ENCODE measurements around the gene FEM1B. TPM values are rescaled to one million over a fixed set of nuclear protein-coding genes. Genes with fewer than 3 reads are reported as not detected.
A peak's percentile ranks its signal among the peaks of the same experiment; 100 is the strongest.

FEM1B gene
- total RNA-seq, 1 experiment from 2014 or later, result 70.2 TPM

DNA sequence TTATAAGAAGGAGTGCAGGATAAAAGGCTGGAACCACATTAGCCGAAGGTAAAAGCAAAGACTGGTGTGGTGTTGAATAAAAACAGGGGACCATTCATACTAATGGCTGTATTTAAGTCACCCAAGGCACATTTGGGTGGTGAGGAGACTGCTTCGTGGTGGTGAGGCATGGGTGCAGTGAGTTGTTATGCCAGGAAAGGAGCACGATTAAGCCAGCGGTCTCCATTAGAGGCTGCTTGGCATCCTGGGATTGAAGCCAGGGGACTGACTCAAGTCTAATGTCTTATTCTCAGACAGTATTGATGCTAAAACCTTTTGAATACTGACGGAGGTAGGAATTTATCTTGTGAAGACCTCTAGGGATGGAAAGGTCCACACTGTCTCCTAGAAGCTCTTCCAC lies 21.9 kb downstream of the FEM1B start:
- Mint-ChIP-seq H3K9me3 (ENCODE audit: unreplicated experiment) (no peaks in the 10 kb centered on the region), H3K4me3 (ENCODE audit: unreplicated experiment) (no peak overlapping the region), H3K4me1 (ENCODE audit: insufficient read depth, unreplicated experiment) (peaks cover 11% of the 10 kb centered on the region), H3K27me3 (ENCODE audit: insufficient read depth, unreplicated experiment) (no peaks in the 10 kb centered on the region), H3K27ac (ENCODE audit: low read depth, unreplicated experiment) (no peak overlapping the region), H3K36me3 (ENCODE audit: insufficient read depth, unreplicated experiment) (peaks cover 65% of the 10 kb centered on the region)
- intact Hi-C loops (cut with micrococcal nuclease), result no loop called here
- TSS peak; percentile 3 for BruUV-seq (replicated peaks)
- no peak for DNase-seq (ENCODE audit: unreplicated experiment)
- CTCF ChIA-PET, result interaction anchor here (1.3 to 2.0 kb wide), 2 partner anchors 46 to 49 kb away, joined by 3 to 7 read pairs; no protein-coding TSS in a partner anchor
- TF ChIP-seq, protein P1, sequence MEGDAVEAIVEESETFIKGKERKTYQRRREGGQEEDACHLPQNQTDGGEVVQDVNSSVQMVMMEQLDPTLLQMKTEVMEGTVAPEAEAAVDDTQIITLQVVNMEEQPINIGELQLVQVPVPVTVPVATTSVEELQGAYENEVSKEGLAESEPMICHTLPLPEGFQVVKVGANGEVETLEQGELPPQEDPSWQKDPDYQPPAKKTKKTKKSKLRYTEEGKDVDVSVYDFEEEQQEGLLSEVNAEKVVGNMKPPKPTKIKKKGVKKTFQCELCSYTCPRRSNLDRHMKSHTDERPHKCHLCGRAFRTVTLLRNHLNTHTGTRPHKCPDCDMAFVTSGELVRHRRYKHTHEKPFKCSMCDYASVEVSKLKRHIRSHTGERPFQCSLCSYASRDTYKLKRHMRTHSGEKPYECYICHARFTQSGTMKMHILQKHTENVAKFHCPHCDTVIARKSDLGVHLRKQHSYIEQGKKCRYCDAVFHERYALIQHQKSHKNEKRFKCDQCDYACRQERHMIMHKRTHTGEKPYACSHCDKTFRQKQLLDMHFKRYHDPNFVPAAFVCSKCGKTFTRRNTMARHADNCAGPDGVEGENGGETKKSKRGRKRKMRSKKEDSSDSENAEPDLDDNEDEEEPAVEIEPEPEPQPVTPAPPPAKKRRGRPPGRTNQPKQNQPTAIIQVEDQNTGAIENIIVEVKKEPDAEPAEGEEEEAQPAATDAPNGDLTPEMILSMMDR (IDR thresholded peaks at IDR 0.05; ENCODE audit: unreplicated experiment), result no peak
- POLR2A ChIA-PET, result interaction anchor here (1.2 to 15.2 kb wide), 4 partner anchors 10 to 46 kb away, joined by 4 to 415 read pairs (median 15); partner anchors contain the start of gene FEM1B

DNA sequence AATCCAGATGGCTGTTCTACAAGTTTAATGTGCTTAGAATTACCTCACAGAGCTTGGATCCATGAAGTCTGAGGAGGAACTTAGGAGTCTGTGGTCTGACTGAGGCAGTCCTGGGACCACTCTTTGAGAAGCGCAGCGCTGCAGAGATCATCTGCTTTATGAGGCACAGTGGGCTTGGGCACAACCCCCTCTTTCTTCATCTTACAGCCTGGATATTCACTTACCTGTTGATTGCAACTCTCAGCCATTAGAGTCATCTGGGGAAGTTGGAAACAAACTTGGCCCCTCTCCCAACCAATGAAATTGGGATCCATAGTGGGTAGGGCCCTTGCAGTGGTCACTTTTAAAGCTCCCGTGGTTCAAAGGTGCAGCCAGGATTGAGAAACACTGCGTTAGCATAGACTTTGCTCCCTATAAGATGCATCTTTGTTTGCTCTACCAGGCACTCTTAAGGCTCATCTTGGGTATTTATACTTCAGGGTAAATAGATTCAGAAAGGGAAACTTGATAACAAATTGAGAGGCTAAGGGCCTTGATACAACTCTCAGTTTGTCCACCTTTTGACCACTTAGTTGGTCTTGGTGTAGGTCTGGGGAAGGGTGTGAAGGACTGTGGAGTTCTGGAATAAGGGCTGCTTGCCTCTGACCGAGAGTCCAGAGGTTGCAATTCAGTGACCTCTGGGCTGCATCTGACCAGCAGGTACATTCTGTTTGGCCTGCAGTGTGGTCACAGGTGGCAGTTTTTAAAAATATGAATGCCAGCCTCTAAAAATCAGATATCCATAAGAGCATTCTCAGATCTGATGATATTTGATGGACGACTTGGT lies 22.8 kb downstream of the FEM1B start:
- Mint-ChIP-seq H3K36me3 (ENCODE audit: insufficient read depth, unreplicated experiment) (peaks cover 56% of the 10 kb centered on the region), H3K9me3 (ENCODE audit: unreplicated experiment) (no peaks in the 10 kb centered on the region)
- no peak for DNase-seq (ENCODE audit: unreplicated experiment)

DNA sequence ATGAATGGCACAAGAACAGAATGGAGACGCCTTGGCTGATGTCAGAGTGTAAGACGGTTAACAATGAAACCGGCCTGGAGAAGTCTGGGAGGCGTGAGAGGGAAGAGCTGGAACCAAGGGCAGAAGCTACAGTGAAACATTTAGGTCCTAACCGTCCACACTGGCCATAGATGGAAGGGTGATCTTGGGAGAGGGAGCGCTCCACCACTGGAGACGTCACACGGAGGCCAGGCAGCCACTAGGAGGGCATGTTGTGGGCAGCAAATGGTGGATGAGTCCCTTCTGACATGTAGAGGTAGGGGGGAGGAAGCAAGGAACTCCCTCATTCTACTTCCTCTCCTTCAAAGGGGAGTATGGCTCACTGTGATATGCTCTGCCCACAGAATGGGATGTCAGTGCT lies 23.8 kb downstream of the FEM1B start:
- TF ChIP-seq, protein P1 (IDR thresholded peaks at IDR 0.05; ENCODE audit: unreplicated experiment), result no peak
- Mint-ChIP-seq H3K27ac (ENCODE audit: low read depth, unreplicated experiment) (no peak overlapping the region), H3K9me3 (ENCODE audit: unreplicated experiment) (no peaks in the 10 kb centered on the region), H3K27me3 (ENCODE audit: insufficient read depth, unreplicated experiment) (no peaks in the 10 kb centered on the region), H3K4me3 (ENCODE audit: unreplicated experiment) (no peak overlapping the region), H3K4me1 (ENCODE audit: insufficient read depth, unreplicated experiment) (peaks cover 13% of the 10 kb centered on the region), H3K36me3 (ENCODE audit: insufficient read depth, unreplicated experiment) (peaks cover 50% of the 10 kb centered on the region)
- intact Hi-C loops (cut with micrococcal nuclease), result no loop called here
- POLR2A ChIA-PET, result interaction anchor here (0.8 to 15.2 kb wide), 3 partner anchors 9 to 37 kb away, joined by 3 to 415 read pairs (median 3); partner anchors contain the start of gene FEM1B
- CTCF ChIA-PET, result no interaction called here
- BruUV-seq (replicated peaks), result no TSS peak
- no peak for DNase-seq (ENCODE audit: unreplicated experiment)

More for the DNA sequence above, 22.8 kb downstream of the FEM1B start:
- POLR2A ChIA-PET, result interaction anchor here (0.6 to 15.2 kb wide), 5 partner anchors 11 to 625 kb away, joined by 3 to 415 read pairs (median 7); partner anchors contain the start of gene FEM1B
- H3K4me3 Mint-ChIP-seq (ENCODE audit: unreplicated experiment), result no peak overlapping the region
- H3K27ac Mint-ChIP-seq (ENCODE audit: low read depth, unreplicated experiment), result no peak overlapping the region
- H3K27me3 Mint-ChIP-seq (ENCODE audit: insufficient read depth, unreplicated experiment), result no peaks in the 10 kb centered on the region
- intact Hi-C loops (cut with micrococcal nuclease), result no loop called here
- CTCF ChIA-PET, result interaction anchor here (1.3 to 2.0 kb wide), 2 partner anchors 47 to 50 kb away, joined by 3 to 7 read pairs; no protein-coding TSS in a partner anchor
- H3K4me1 Mint-ChIP-seq (ENCODE audit: insufficient read depth, unreplicated experiment), result peaks cover 10% of the 10 kb centered on the region
- TF ChIP-seq, protein P1 (IDR thresholded peaks at IDR 0.05; ENCODE audit: unreplicated experiment), result no peak
- BruUV-seq (replicated peaks), result no TSS peak

DNA sequence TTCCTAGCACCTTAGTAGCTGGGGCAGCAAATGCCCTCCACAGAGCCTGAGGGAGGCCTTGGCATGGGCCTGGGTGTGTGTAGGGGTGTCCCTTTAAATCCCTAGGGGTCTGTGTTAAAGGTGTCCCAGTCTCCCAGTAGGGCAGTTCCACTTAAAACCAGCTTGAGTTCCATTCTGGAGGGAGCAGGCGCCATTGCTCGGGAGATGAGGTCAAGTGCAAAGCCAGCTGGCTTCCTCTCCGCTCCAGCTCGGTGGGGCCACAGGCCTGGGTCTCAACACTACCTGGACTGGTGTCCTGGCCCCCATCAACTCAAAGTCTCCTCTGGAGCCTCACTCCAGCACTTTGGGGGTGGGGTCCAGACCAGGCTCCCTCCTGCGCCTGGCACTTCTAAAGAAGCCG lies 25.2 kb downstream of the FEM1B start:
- ChIA-PET CTCF (interaction anchor here (0.6 to 1.2 kb wide), 4 partner anchors 39 to 234 kb away, joined by 3 to 12 read pairs (median 4); no protein-coding TSS in a partner anchor), POLR2A (interaction anchor here (0.6 to 1.8 kb wide), 5 partner anchors 13 to 815 kb away, joined by 3 to 7 read pairs (median 5); partner anchors contain the start of gene FEM1B)
- Mint-ChIP-seq H3K27me3 (ENCODE audit: insufficient read depth, unreplicated experiment) (no peaks in the 10 kb centered on the region), H3K9me3 (ENCODE audit: unreplicated experiment) (no peaks in the 10 kb centered on the region), H3K27ac (ENCODE audit: low read depth, unreplicated experiment) (no peak overlapping the region), H3K36me3 (ENCODE audit: insufficient read depth, unreplicated experiment) (peaks cover 35% of the 10 kb centered on the region), H3K4me3 (ENCODE audit: unreplicated experiment) (no peak overlapping the region), H3K4me1 (ENCODE audit: insufficient read depth, unreplicated experiment) (peaks cover 19% of the 10 kb centered on the region)
- intact Hi-C loops (cut with micrococcal nuclease), result no loop called here
- DNase-seq (ENCODE audit: unreplicated experiment), result no peak
- no TSS peak for BruUV-seq (replicated peaks)
- TF ChIP-seq, protein P1 (IDR thresholded peaks at IDR 0.05; ENCODE audit: unreplicated experiment), result no peak
